Astrocyte of the cerebellum (primary cell): ENCODE measurements around the gene CLK4.

ENCODE experiments used
- DNase-seq: peaks from one replicate; pipeline ENCODE4 v3.0.0-alpha.2; 2011; ENCODE audit warnings: low read depth
- H3K4me3 ChIP-seq: 2 replicates; pipeline ENCODE4 v1.5.1; 2011; ENCODE audit warnings: mild to moderate bottlenecking, low read depth, low read length, moderate library complexity
- in situ Hi-C: cut with HindIII; loops from 2 replicates; pipeline ENCODE4 v1.10.0; 2017; ENCODE audit warnings: low sequenced_read_pairs
- TF ChIP-seq, protein P1 (sequence below): IDR thresholded peaks from 2 replicates; pipeline ENCODE4 v1.5.1; 2012; ENCODE audit warnings: low read length, low read depth, moderate library complexity, mild to moderate bottlenecking; ENCODE audit errors: missing control alignments

CLK4 gene

DNA sequence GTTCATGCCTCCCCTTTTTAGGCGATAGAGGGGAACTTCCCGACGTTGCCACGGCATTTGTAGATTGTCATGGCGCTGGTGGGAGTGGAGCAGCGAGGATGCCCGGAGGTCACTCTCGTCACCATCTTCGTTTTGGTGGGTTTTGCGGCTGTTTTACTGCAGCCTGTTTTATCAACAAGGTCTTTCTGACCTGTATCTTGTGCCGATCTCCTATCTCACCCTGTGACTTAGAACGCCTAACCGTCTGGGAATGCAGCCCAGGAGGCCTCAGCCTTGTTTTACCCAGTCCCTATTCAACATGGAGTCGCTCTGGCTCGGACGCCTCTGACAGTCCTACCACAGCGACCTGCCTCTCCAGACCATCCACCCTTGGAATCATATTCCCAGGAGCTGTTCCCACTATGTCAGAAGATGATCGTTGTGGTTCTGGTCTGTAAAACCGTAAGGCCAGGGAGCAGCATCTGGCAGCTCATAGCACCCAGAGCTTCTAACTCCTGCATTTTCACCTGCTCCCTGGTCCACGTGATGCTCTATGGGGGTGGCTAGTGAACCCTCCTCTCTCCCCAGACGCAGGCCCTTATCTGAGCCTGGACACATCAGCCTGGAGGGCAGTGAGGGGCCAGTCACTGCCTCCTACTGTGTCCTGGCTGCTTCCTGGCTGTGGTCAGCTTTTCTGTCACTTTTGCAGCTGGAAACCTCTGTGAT lies 35.1 kb upstream of the CLK4 start:
- TF ChIP-seq, protein P1, sequence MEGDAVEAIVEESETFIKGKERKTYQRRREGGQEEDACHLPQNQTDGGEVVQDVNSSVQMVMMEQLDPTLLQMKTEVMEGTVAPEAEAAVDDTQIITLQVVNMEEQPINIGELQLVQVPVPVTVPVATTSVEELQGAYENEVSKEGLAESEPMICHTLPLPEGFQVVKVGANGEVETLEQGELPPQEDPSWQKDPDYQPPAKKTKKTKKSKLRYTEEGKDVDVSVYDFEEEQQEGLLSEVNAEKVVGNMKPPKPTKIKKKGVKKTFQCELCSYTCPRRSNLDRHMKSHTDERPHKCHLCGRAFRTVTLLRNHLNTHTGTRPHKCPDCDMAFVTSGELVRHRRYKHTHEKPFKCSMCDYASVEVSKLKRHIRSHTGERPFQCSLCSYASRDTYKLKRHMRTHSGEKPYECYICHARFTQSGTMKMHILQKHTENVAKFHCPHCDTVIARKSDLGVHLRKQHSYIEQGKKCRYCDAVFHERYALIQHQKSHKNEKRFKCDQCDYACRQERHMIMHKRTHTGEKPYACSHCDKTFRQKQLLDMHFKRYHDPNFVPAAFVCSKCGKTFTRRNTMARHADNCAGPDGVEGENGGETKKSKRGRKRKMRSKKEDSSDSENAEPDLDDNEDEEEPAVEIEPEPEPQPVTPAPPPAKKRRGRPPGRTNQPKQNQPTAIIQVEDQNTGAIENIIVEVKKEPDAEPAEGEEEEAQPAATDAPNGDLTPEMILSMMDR, result no peak
- in situ Hi-C loops, result no loop called here
- no peak overlapping the region for H3K4me3 ChIP-seq
- DNase-seq, result no peak

DNA sequence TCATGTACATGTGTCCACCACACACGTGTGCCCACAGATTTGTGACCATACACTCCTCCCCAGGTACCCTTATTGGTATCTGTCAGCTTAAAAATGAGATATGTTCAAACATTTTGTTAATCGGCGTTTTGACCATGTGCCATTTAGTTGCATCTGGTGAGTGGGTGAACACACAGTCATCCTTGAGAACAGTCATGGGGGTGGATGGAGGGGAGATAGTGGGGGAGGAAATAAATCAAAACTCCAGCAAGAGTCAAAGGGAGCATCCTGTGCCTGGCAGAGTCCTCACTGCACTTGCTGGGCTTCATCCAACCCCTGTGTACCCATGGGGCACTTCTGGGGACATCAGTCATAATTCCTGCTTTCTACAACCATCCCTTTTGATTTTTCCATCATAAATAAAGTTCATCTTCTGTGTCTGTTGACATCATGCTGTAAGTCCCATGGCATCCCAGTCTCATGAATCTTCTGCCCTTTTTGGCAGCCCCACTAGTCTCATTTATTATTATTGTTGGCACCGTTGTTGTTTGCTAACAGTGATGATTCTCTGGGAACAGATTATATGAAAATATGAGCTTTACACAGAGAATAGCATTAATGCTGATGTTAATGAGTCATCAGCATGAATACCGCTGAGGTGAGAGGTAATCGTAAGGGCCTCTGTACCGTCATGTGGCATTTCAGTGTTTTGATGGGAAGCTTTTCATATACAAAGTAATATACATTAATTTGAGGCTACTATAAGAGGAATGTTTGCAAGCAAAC lies 24.4 kb upstream of the CLK4 start:
- TF ChIP-seq, protein P1, result no peak
- in situ Hi-C loops, result no loop called here
- H3K4me3 ChIP-seq, result no peak overlapping the region
- DNase-seq, result peak; percentile 32

DNA sequence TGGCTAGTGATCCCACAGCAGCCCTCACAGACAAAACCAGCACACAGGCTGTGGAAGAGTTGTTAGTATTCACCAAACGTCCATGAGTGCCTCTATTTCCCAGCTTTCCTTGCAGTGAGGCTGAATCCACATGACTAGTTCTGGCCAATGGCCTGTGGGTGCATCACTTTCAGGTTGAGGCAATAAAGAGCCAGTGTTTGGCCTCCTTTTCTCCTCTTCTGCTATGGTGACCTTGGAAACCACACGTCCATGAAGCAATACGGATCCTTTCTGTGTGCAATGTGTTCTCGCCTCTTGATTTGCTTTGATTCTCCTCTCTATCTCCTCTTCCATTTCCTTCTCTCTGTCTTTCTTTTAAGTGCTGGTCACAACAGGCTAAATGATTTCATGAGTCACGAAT lies 23.4 kb upstream of the CLK4 start:
- no peak overlapping the region for H3K4me3 ChIP-seq
- TF ChIP-seq, protein P1, result no peak
- DNase-seq, result no peak
- in situ Hi-C loops, result no loop called here

DNA sequence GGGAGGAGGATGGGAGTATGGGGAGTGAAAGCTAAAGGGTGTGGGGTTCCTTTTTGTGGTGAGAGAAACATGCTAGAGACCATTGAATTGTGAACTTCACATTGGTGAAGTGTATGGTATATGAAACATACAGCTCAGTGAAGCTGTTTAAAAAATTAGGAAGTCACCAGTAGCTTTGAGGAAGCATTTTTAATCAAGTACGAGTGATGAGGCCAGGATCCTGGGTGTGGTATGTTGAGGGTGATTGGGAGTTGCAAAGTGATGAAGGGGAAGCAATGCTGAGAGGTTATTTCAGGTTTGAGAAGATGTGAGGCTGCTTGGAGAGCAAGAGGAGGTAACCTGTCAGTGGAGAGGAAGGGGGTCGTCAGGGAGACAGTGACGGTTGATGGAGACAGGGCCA lies 22.7 kb upstream of the CLK4 start:
- H3K4me3 ChIP-seq, result no peak overlapping the region
- in situ Hi-C loops, result no loop called here
- DNase-seq, result no peak
- TF ChIP-seq, protein P1, result no peak

DNA sequence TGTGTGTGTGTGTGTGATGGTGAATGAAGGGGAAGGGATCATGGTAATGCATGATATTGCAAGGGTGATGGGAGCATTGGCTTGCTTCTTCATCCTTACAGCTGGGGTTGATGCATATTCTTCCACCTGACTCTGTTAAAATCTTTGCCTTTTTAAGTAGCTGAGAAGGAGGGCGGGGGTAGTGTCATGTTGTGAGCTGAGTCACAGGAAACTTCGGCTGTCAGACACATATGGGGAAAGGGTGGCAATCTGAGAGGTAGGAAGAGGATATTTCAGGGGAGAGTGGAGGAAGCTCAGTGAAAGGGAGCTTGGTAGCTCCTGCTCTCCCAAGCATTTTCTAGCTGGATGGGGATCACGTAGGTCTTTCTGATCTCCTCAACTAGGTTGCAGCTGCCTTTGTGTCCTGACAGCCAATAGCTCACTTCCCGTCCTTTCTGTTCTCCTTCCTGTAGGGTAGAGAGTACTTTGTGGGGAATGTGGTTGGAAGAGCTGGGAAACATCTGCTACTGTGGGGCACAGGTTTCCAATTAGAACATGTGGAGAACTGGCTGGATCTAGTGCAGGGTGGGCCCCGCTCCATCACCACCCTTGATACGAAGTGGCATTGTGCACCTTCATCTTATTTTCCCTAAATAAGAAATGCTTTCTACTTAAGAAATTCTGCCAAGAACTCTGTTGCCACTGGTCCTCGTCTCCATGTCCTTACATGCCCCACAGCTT lies 18.1 kb upstream of the CLK4 start:
- no peak overlapping the region for H3K4me3 ChIP-seq
- in situ Hi-C loops, result no loop called here
- DNase-seq, result no peak
- TF ChIP-seq, protein P1, result no peak

DNA sequence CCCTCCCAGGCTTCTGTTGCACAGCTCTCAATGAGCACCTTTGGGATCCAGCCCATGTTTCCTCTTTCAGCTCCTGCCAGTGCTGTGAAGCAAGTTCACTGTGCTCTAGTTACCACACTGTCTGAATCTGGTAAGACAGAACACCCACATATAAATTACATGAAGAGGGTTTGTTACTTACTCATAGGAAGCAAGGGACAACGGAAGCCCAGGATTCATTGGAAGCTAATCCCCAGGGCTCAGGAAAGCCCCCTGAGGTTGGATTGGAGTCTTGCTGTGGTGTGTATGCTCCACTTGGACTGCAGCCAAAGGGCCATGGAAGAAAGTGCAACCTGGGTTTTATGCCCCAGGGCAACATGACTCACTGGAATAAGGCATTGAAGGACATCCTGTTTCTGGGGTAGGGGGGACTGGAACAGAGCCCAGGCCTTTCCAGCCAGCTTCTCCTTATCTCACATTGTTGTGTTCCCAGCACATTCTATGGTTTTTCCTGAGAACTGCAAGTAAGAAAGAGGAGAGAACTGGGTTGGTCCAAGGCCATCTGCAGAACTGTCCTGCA lies 15.6 kb upstream of the CLK4 start:
- in situ Hi-C loops, result no loop called here
- H3K4me3 ChIP-seq, result no peak overlapping the region
- TF ChIP-seq, protein P1, result no peak
- DNase-seq, result peak; percentile 78
